ENCODE results near the gene TSSC4.
A peak's percentile ranks its signal among the peaks of the same experiment; 100 is the strongest.

Gene TSSC4

DNA sequence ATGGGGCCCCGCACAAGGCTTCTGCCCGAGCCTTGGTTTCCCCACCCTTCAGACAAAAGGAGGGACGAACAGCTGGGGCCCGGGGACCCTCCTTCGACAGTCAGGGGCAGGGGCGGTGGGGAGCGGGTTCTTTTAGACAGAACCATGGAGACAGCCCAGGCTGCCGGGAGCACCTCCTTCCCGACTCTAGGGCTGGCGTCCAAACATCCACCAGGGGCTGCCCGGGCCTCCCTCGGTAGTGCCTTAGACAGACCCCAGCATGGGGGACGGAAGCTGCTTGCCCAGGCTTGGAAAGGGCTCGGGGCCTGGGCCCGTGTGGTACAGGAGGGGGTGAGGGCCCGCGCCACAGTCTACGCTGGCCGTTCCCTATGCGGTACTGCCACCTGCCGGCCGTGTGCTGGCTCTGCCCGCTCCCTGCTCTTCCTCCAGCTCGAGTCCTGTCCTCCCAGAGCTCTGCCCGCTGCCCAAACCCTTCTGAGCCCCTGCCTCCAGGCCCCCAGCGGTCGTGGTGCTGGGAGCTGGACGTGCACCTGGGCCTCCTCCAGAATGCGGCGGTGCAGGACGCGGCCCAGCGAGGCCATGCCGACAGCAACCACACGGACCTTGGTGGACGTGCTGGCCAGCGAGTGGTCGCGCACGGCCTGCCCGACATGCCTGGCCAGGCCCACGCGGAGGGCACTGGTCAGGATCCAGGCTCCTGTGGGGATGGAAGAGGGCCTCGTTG, 20.1 kb downstream of the TSSC4 start:
- H2AFZ ChIP-seq (ENCODE audit: low read depth, low read length) = peak overlapping the region; percentile 96
- peaks cover 9% of the 10 kb centered on the region for H3K4me1 ChIP-seq (ENCODE audit: low read length)
- H3K27ac ChIP-seq (ENCODE audit: low read length) = no peak overlapping the region
- H3K4me2 ChIP-seq (ENCODE audit: low read length) = peak overlapping the region; percentile 88
- H3K4me3 ChIP-seq (ENCODE audit: low read length) = peak overlapping the region; percentile 71
- H3K27me3 ChIP-seq (ENCODE audit: low read depth, low read length) = no peaks in the 10 kb centered on the region
- peak overlapping the region; percentile 62 for H3K9ac ChIP-seq (ENCODE audit: low read length)
- H4K20me1 ChIP-seq (ENCODE audit: insufficient read depth, low read length) = no peaks in the 10 kb centered on the region
- TF ChIP-seq, protein P1, sequence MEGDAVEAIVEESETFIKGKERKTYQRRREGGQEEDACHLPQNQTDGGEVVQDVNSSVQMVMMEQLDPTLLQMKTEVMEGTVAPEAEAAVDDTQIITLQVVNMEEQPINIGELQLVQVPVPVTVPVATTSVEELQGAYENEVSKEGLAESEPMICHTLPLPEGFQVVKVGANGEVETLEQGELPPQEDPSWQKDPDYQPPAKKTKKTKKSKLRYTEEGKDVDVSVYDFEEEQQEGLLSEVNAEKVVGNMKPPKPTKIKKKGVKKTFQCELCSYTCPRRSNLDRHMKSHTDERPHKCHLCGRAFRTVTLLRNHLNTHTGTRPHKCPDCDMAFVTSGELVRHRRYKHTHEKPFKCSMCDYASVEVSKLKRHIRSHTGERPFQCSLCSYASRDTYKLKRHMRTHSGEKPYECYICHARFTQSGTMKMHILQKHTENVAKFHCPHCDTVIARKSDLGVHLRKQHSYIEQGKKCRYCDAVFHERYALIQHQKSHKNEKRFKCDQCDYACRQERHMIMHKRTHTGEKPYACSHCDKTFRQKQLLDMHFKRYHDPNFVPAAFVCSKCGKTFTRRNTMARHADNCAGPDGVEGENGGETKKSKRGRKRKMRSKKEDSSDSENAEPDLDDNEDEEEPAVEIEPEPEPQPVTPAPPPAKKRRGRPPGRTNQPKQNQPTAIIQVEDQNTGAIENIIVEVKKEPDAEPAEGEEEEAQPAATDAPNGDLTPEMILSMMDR (IDR thresholded peaks at IDR 0.05; ENCODE audit: low read depth, low read length) = peak; percentile 82
- no peak for TF ChIP-seq EZH2phosphoT487 (IDR thresholded peaks at IDR 0.05; ENCODE audit: low read depth)
- H3K79me2 ChIP-seq (ENCODE audit: low read length) = no peaks in the 10 kb centered on the region
- H3K36me3 ChIP-seq (replicated peaks; ENCODE audit: low read depth, low read length) = no peaks in the 10 kb centered on the region
- H3K9me3 ChIP-seq (ENCODE audit: insufficient read depth, low read length) = no peaks in the 10 kb centered on the region

DNA sequence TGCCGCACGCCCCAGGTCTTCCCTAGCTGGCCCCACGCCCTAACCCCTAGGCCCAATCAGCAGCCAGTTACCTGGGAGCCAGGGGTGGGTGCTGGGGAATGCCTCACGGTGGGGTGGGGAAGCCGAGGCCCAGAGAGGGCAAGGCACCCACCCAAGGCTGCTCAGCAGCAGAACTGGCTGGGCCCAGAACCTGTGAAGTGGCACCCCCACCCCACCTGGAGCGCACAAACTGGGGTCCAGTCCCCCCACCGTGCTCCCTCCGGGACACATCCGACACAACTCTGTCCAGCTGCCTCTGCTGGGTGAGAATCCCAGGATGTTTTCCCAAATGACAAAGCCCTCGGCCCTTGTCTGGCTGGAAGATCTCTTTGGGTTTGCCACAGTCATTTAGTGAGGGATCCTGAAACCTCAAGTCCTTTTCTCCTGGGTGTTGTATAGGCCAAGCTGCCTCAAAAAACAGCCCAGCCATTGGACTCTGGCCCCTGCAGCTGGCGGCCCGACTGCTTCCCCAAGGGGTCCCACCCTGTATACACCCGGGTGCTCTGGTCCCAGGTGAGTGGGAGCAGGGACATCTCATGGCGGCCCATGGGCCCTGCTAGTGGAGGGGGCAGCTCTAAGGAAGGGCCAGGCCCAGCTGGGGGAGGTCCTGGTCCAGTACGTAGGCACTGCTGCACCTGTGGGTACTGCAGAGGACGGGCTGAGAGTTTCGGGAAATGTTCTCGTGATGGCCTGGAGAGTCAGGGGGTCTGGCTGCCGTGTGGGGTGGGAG, 20.9 kb downstream of the TSSC4 start:
- Histone ChIP-seq H3K9ac (ENCODE audit: low read length) (no peak overlapping the region), H2AFZ (ENCODE audit: low read depth, low read length) (no peak overlapping the region), H3K27me3 (ENCODE audit: low read depth, low read length) (no peaks in the 10 kb centered on the region), H3K4me3 (ENCODE audit: low read length) (no peak overlapping the region), H3K27ac (ENCODE audit: low read length) (no peak overlapping the region), H4K20me1 (ENCODE audit: insufficient read depth, low read length) (no peaks in the 10 kb centered on the region), H3K4me2 (ENCODE audit: low read length) (no peak overlapping the region), H3K79me2 (ENCODE audit: low read length) (no peaks in the 10 kb centered on the region), H3K4me1 (ENCODE audit: low read length) (peaks cover 9% of the 10 kb centered on the region), H3K36me3 (replicated peaks; ENCODE audit: low read depth, low read length) (no peaks in the 10 kb centered on the region), H3K9me3 (ENCODE audit: insufficient read depth, low read length) (no peaks in the 10 kb centered on the region)
- TF ChIP-seq, protein P1 (IDR thresholded peaks at IDR 0.05; ENCODE audit: low read depth, low read length) = no peak
- TF ChIP-seq EZH2phosphoT487 (IDR thresholded peaks at IDR 0.05; ENCODE audit: low read depth) = no peak

DNA sequence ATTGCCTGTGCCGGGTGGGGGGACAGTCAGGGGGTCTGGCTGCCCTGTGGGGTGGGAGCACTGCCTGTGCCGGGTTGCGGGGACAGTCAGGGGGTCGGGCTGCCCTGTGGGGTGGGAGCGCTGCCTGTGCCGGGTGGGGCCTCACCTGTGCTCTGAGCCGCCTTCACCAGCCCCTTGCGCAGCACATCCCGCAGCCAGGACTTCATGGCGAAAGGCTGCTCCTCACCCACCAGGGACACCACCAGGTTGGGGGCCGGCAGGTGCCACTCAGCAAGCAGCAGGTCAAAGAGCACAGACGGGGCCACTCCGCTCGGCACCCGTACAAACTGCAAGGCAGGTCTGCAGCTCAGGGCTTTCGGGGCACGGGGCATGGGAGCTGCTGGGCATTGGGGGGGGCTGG, 21.4 kb downstream of the TSSC4 start:
- H4K20me1 ChIP-seq (ENCODE audit: insufficient read depth, low read length) = no peaks in the 10 kb centered on the region
- H3K27ac ChIP-seq (ENCODE audit: low read length) = no peak overlapping the region
- peaks cover 9% of the 10 kb centered on the region for H3K4me1 ChIP-seq (ENCODE audit: low read length)
- H3K9ac ChIP-seq (ENCODE audit: low read length) = no peak overlapping the region
- H3K79me2 ChIP-seq (ENCODE audit: low read length) = no peaks in the 10 kb centered on the region
- no peak overlapping the region for H3K4me3 ChIP-seq (ENCODE audit: low read length)
- no peaks in the 10 kb centered on the region for H3K27me3 ChIP-seq (ENCODE audit: low read depth, low read length)
- no peak overlapping the region for H2AFZ ChIP-seq (ENCODE audit: low read depth, low read length)
- no peak overlapping the region for H3K4me2 ChIP-seq (ENCODE audit: low read length)
- no peaks in the 10 kb centered on the region for H3K9me3 ChIP-seq (ENCODE audit: insufficient read depth, low read length)
- TF ChIP-seq EZH2phosphoT487 (IDR thresholded peaks at IDR 0.05; ENCODE audit: low read depth) = no peak
- TF ChIP-seq, protein P1 (IDR thresholded peaks at IDR 0.05; ENCODE audit: low read depth, low read length) = no peak
- H3K36me3 ChIP-seq (replicated peaks; ENCODE audit: low read depth, low read length) = no peaks in the 10 kb centered on the region

DNA sequence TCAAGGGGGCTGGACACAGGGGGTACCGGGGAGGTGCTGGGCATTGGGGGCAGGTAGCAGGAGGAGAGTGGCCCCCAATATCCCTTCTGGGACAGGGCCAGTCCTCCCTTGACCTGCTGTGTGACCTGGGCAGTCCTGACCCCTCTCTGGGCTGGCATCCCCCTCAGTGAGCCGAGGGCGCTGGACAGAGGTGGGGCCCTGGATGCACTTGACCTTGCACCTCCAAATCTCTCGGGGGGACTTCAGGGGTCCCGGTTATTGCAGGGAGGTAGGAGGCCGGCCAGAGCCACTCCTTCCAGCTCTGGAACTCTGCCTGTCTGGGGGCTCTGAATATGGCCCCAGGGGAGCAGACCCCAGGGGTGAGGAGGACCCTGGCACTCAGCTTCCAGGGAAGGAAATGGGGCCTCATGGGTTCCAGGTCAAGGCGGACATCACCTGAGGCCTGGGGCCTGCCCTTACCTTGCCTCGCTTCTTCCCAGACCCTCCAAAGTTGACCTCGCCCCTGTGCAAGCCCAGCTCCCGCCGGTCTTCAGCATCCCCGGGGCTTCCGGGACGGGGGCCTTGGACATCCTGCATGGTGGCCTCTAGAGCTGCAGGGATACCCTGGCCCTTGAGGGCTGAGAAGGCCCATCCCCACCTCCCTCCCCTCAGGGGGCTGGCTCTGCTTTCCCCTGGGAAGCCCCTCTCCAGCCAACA, 22.1 kb downstream of the TSSC4 start:
- Histone ChIP-seq H3K36me3 (replicated peaks; ENCODE audit: low read depth, low read length) (no peaks in the 10 kb centered on the region), H3K4me2 (ENCODE audit: low read length) (no peak overlapping the region), H3K9me3 (ENCODE audit: insufficient read depth, low read length) (no peaks in the 10 kb centered on the region), H3K79me2 (ENCODE audit: low read length) (no peaks in the 10 kb centered on the region), H4K20me1 (ENCODE audit: insufficient read depth, low read length) (no peaks in the 10 kb centered on the region), H3K27ac (ENCODE audit: low read length) (no peak overlapping the region), H3K9ac (ENCODE audit: low read length) (no peak overlapping the region), H3K4me3 (ENCODE audit: low read length) (no peak overlapping the region), H3K27me3 (ENCODE audit: low read depth, low read length) (no peaks in the 10 kb centered on the region), H3K4me1 (ENCODE audit: low read length) (peaks cover 9% of the 10 kb centered on the region), H2AFZ (ENCODE audit: low read depth, low read length) (no peak overlapping the region)
- TF ChIP-seq EZH2phosphoT487 (IDR thresholded peaks at IDR 0.05; ENCODE audit: low read depth) = no peak
- TF ChIP-seq, protein P1 (IDR thresholded peaks at IDR 0.05; ENCODE audit: low read depth, low read length) = no peak
